T-helper 2 cell treated with Interferon-gamma antibody and Interleukin-4, amounts not matched to agents 5 μg/mL and 100 μg/mL, for 36 hours (primary cell): ENCODE data around the gene ATP11A.

Experiments used
- DNase-seq: peaks from one replicate; pipeline ENCODE4 v3.0.0; 2021; ENCODE audit warnings: low spot score
- H3K27ac Mint-ChIP-seq: one replicate; pipeline ENCODE4 v1.8.0; 2021; ENCODE audit warnings: mild to moderate bottlenecking, mixed read lengths
- H3K27me3 Mint-ChIP-seq: one replicate; pipeline ENCODE4 v1.8.0; 2021; ENCODE audit warnings: low read depth, mixed read lengths
- H3K36me3 Mint-ChIP-seq: one replicate; pipeline ENCODE4 v1.8.0; 2021; ENCODE audit warnings: low read depth, mixed read lengths
- H3K4me1 Mint-ChIP-seq: one replicate; pipeline ENCODE4 v1.8.0; 2021; ENCODE audit warnings: low read depth, mixed read lengths
- H3K4me3 Mint-ChIP-seq: one replicate; pipeline ENCODE4 v1.8.0; 2022; ENCODE audit warnings: mild to moderate bottlenecking, moderate library complexity, mixed read lengths
- H3K9me3 Mint-ChIP-seq: one replicate; pipeline ENCODE4 v1.8.0; 2021; ENCODE audit warnings: mixed read lengths

The ATP11A gene

GRCh38 chr13:112928020-112928971 is 238.5 kb downstream of the ATP11A start:
- Mint-ChIP-seq H3K4me3 (no peak overlapping the region), H3K27me3 (peaks cover 28% of the 10 kb centered on the region), H3K27ac (no peak overlapping the region), H3K36me3 (no peaks in the 10 kb centered on the region), H3K9me3 (no peaks in the 10 kb centered on the region), H3K4me1 (peaks cover 3% of the 10 kb centered on the region)
- DNase-seq = no peak

- Mint-ChIP-seq H3K9me3 (no peaks in the 10 kb centered on the region), H3K36me3 (no peaks in the 10 kb centered on the region), H3K27me3 (peaks cover 28% of the 10 kb centered on the region), H3K4me3 (no peak overlapping the region), H3K4me1 (peaks cover 3% of the 10 kb centered on the region), H3K27ac (no peak overlapping the region)
- no peak for DNase-seq
Observed at GRCh38 chr13:112928972-112929782, 239.3 kb downstream of the ATP11A start.

- Mint-ChIP-seq H3K4me3 (no peak overlapping the region), H3K9me3 (no peaks in the 10 kb centered on the region), H3K27me3 (peaks cover 28% of the 10 kb centered on the region), H3K4me1 (peaks cover 3% of the 10 kb centered on the region), H3K36me3 (no peaks in the 10 kb centered on the region), H3K27ac (no peak overlapping the region)
- DNase-seq = no peak
Observed at GRCh38 chr13:112929783-112930055, 239.9 kb downstream of the ATP11A start.

GRCh38 chr13:112930192-112930591 is 240.4 kb downstream of the ATP11A start:
- H3K27ac Mint-ChIP-seq = no peak overlapping the region
- no peak for DNase-seq
- peaks cover 3% of the 10 kb centered on the region for H3K4me1 Mint-ChIP-seq
- H3K9me3 Mint-ChIP-seq = no peaks in the 10 kb centered on the region
- no peak overlapping the region for H3K4me3 Mint-ChIP-seq
- H3K36me3 Mint-ChIP-seq = no peaks in the 10 kb centered on the region
- peaks cover 28% of the 10 kb centered on the region for H3K27me3 Mint-ChIP-seq

- no peak for DNase-seq
Observed at GRCh38 chr13:112931028-112931934, 241.4 kb downstream of the ATP11A start.

GRCh38 chr13:112932971-112933370 is 243.1 kb downstream of the ATP11A start:
- Mint-ChIP-seq H3K36me3 (no peaks in the 10 kb centered on the region), H3K27me3 (peaks cover 21% of the 10 kb centered on the region), H3K27ac (no peak overlapping the region), H3K4me3 (no peak overlapping the region), H3K4me1 (peaks cover 3% of the 10 kb centered on the region), H3K9me3 (no peaks in the 10 kb centered on the region)
- DNase-seq = no peak

More at GRCh38 chr13:112931028-112931934, 241.4 kb downstream of the ATP11A start:
- Mint-ChIP-seq H3K27me3 (peaks cover 28% of the 10 kb centered on the region), H3K4me3 (no peak overlapping the region), H3K4me1 (peaks cover 3% of the 10 kb centered on the region), H3K9me3 (no peaks in the 10 kb centered on the region), H3K36me3 (no peaks in the 10 kb centered on the region), H3K27ac (no peak overlapping the region)

- Mint-ChIP-seq H3K36me3 (no peaks in the 10 kb centered on the region), H3K9me3 (no peaks in the 10 kb centered on the region), H3K27ac (no peak overlapping the region), H3K27me3 (peaks cover 17% of the 10 kb centered on the region), H3K4me1 (peaks cover 3% of the 10 kb centered on the region), H3K4me3 (no peak overlapping the region)
- no peak for DNase-seq
Observed at GRCh38 chr13:112933649-112934048, 243.8 kb downstream of the ATP11A start.

- Mint-ChIP-seq H3K27me3 (peaks cover 14% of the 10 kb centered on the region), H3K27ac (no peak overlapping the region), H3K9me3 (no peaks in the 10 kb centered on the region)
Observed at GRCh38 chr13:112934078-112934477, 244.2 kb downstream of the ATP11A start.

More at GRCh38 chr13:112934078-112934477, 244.2 kb downstream of the ATP11A start:
- no peak for DNase-seq
- Mint-ChIP-seq H3K4me1 (peaks cover 3% of the 10 kb centered on the region), H3K4me3 (no peak overlapping the region), H3K36me3 (no peaks in the 10 kb centered on the region)
